Neural cell (in vitro differentiated cells): ENCODE measurements around the gene GGT5. TPM values are rescaled to one million over a fixed set of nuclear protein-coding genes. Genes with fewer than 3 reads are reported as not detected.

ENCODE experiments used
- H2AFZ ChIP-seq: fragments of 200-600, 300-800 bp; sonication (generic), shearing (Covaris generic); 2 replicates; pipeline ENCODE4 v1.6.0; 2014; ENCODE audit warnings: low read depth, mild to moderate bottlenecking, antibody characterized with exemption, low read length, moderate library complexity
- H3F3A ChIP-seq: fragments of 200-600 bp; shearing (Covaris generic); 2 replicates; pipeline ENCODE4 v1.6.1; 2016; ENCODE audit warnings: mild to moderate bottlenecking, moderate library complexity, mixed read lengths, antibody characterized with exemption, low read length; ENCODE audit not compliant: insufficient read depth, poor library complexity, severe bottlenecking
- H3K27ac ChIP-seq: fragments of 200-600, 300-800 bp; sonication (generic), shearing (Covaris generic); 2 replicates; pipeline ENCODE4 v1.5.1; 2014; ENCODE audit warnings: mild to moderate bottlenecking, low read length, moderate library complexity
- H3K27me3 ChIP-seq: fragments of 300-800, 200-600 bp; sonication (generic), shearing (Covaris generic); 2 replicates; pipeline ENCODE4 v1.6.0; 2014; ENCODE audit warnings: mild to moderate bottlenecking, low read depth, low read length, moderate library complexity; ENCODE audit not compliant: insufficient read depth
- H3K36me3 ChIP-seq: fragments of 300-800, 200-600 bp; sonication (generic), shearing (Covaris generic); 2 replicates; pipeline ENCODE4 v1.5.1; 2014; ENCODE audit warnings: mild to moderate bottlenecking, antibody characterized with exemption, low read length, moderate library complexity; ENCODE audit not compliant: insufficient read depth
- H3K4me2 ChIP-seq: fragments of 300-800, 200-600 bp; sonication (generic), shearing (Covaris generic); 2 replicates; pipeline ENCODE4 v1.6.0; 2014; ENCODE audit warnings: mild to moderate bottlenecking, low read length
- H3K4me3 ChIP-seq: fragments of 300-800, 200-600 bp; sonication (generic), shearing (Covaris generic); 2 replicates; pipeline ENCODE4 v1.5.1; 2014; ENCODE audit warnings: mild to moderate bottlenecking, low read length, moderate library complexity
- H3K79me2 ChIP-seq: fragments of 200-600 bp; shearing (Covaris generic); replicated peaks from 2 replicates; pipeline ENCODE4 v1.6.0; 2014; ENCODE audit warnings: mild to moderate bottlenecking, low read length, moderate library complexity; ENCODE audit not compliant: insufficient read depth
- H3K9ac ChIP-seq: fragments of 300-800, 200-600 bp; sonication (generic), shearing (Covaris generic); 2 replicates; pipeline ENCODE4 v1.6.1; 2016; ENCODE audit warnings: mild to moderate bottlenecking, low read length, mixed read lengths
- H3K9me2 ChIP-seq: fragments of 200-600 bp; shearing (Covaris generic); 2 replicates; pipeline ENCODE4 v1.6.1; 2016; ENCODE audit warnings: mild to moderate bottlenecking, low read length, mixed read lengths; ENCODE audit not compliant: insufficient read depth
- H3K9me3 ChIP-seq: fragments of 200-600, 300-800 bp; sonication (generic), shearing (Covaris generic); 2 replicates; pipeline ENCODE4 v1.6.1; 2016; ENCODE audit warnings: mild to moderate bottlenecking, mixed run types, low read length, moderate library complexity, mixed read lengths
- H4K20me1 ChIP-seq: fragments of 200-600 bp; shearing (Covaris generic); 2 replicates; pipeline ENCODE4 v1.6.1; 2016; ENCODE audit warnings: mild to moderate bottlenecking, mixed run types; ENCODE audit not compliant: insufficient read depth
- CTCF ChIP-seq: fragments of 450-650 bp; IDR thresholded peaks from 2 replicates; pipeline ENCODE4 v1.5.1; 2014; ENCODE audit warnings: antibody characterized with exemption, mild to moderate bottlenecking, moderate library complexity; ENCODE audit not compliant: poor library complexity, severe bottlenecking
- EP300 ChIP-seq: fragments of 450-650 bp; conservative IDR thresholded peaks from 2 replicates; pipeline ENCODE4 v1.6.1; 2014; ENCODE audit warnings: antibody characterized with exemption, mild to moderate bottlenecking, moderate library complexity; ENCODE audit not compliant: poor library complexity, severe bottlenecking
- EZH2 ChIP-seq: fragments of 200-600, 300-800 bp; shearing (Covaris generic), sonication (generic); IDR thresholded peaks from 2 replicates; pipeline ENCODE4 v1.6.1; 2014; ENCODE audit warnings: antibody characterized with exemption, low read length, borderline replicate concordance, mild to moderate bottlenecking; ENCODE audit not compliant: insufficient read depth, poor library complexity, severe bottlenecking
- MXI1 ChIP-seq: fragments of 450-650 bp; conservative IDR thresholded peaks from 2 replicates; pipeline ENCODE4 v1.6.1; 2014; ENCODE audit warnings: antibody characterized with exemption, mild to moderate bottlenecking; ENCODE audit not compliant: poor library complexity, severe bottlenecking
- POLR2AphosphoS5 ChIP-seq: IDR thresholded peaks from 2 replicates; pipeline ENCODE4 v1.6.1; 2012
- RAD21 ChIP-seq: fragments of 450-650 bp; conservative IDR thresholded peaks from 2 replicates; pipeline ENCODE4 v1.6.1; 2014; ENCODE audit warnings: antibody characterized with exemption, mild to moderate bottlenecking, moderate library complexity
- SMC3 ChIP-seq: fragments of 450-650 bp; conservative IDR thresholded peaks from 2 replicates; pipeline ENCODE4 v1.6.1; 2014; ENCODE audit warnings: antibody characterized with exemption, mild to moderate bottlenecking, moderate library complexity; ENCODE audit not compliant: poor library complexity
- TAF1 ChIP-seq: IDR thresholded peaks from 2 replicates; pipeline ENCODE4 v1.6.1; 2012; ENCODE audit warnings: low read depth
- polyA plus RNA-seq: library from polyadenylated mRNA; depleted of rRNA; stranded (reverse); fragments of >200 nt; gene quantifications from 2 replicates; pipeline ENCODE4 v1.2.3, GENCODE V29; 2014
- TF ChIP-seq, protein P1 (sequence below): IDR thresholded peaks from 2 replicates; pipeline ENCODE4 v1.6.1; 2012; ENCODE audit warnings: borderline replicate concordance

The GGT5 gene
- polyA plus RNA-seq, 1 donor from 2014 or later: 0.12 TPM

GRCh38 chr22:24176630-24177029 is 68.3 kb downstream of the GGT5 start:
- Histone ChIP-seq H3K9me3 (no peaks in the 10 kb centered on the region), H3K27ac (no peak overlapping the region), H2AFZ (no peak overlapping the region), H3K36me3 (peaks cover 7% of the 10 kb centered on the region), H3F3A (no peaks in the 10 kb centered on the region), H3K4me3 (no peak overlapping the region), H4K20me1 (no peaks in the 10 kb centered on the region), H3K9ac (no peak overlapping the region), H3K79me2 (no peaks in the 10 kb centered on the region), H3K9me2 (no peaks in the 10 kb centered on the region), H3K4me2 (no peak overlapping the region), H3K27me3 (no peaks in the 10 kb centered on the region)
- TF ChIP-seq MXI1 (no peak), EZH2 (no peak)

- H3K27me3 ChIP-seq: no peaks in the 10 kb centered on the region
- H3F3A ChIP-seq: no peaks in the 10 kb centered on the region
- no peaks in the 10 kb centered on the region for H3K79me2 ChIP-seq
- no peak overlapping the region for H3K27ac ChIP-seq
- no peak overlapping the region for H3K9ac ChIP-seq
- H3K9me3 ChIP-seq: no peaks in the 10 kb centered on the region
- no peaks in the 10 kb centered on the region for H4K20me1 ChIP-seq
- no peak overlapping the region for H3K4me3 ChIP-seq
- TF ChIP-seq MXI1: no peak
- TF ChIP-seq, protein P1, sequence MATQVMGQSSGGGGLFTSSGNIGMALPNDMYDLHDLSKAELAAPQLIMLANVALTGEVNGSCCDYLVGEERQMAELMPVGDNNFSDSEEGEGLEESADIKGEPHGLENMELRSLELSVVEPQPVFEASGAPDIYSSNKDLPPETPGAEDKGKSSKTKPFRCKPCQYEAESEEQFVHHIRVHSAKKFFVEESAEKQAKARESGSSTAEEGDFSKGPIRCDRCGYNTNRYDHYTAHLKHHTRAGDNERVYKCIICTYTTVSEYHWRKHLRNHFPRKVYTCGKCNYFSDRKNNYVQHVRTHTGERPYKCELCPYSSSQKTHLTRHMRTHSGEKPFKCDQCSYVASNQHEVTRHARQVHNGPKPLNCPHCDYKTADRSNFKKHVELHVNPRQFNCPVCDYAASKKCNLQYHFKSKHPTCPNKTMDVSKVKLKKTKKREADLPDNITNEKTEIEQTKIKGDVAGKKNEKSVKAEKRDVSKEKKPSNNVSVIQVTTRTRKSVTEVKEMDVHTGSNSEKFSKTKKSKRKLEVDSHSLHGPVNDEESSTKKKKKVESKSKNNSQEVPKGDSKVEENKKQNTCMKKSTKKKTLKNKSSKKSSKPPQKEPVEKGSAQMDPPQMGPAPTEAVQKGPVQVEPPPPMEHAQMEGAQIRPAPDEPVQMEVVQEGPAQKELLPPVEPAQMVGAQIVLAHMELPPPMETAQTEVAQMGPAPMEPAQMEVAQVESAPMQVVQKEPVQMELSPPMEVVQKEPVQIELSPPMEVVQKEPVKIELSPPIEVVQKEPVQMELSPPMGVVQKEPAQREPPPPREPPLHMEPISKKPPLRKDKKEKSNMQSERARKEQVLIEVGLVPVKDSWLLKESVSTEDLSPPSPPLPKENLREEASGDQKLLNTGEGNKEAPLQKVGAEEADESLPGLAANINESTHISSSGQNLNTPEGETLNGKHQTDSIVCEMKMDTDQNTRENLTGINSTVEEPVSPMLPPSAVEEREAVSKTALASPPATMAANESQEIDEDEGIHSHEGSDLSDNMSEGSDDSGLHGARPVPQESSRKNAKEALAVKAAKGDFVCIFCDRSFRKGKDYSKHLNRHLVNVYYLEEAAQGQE: no peak
- TF ChIP-seq CTCF: no peak
- TF ChIP-seq RAD21: no peak
- no peak for TF ChIP-seq EZH2
- H3K9me2 ChIP-seq: no peaks in the 10 kb centered on the region
- peaks cover 7% of the 10 kb centered on the region for H3K36me3 ChIP-seq
- H3K4me2 ChIP-seq: no peak overlapping the region
- H2AFZ ChIP-seq: no peak overlapping the region
Observed at GRCh38 chr22:24176040-24176439, 68.8 kb downstream of the GGT5 start.

GRCh38 chr22:24175160-24175808 is 69.6 kb downstream of the GGT5 start:
- no peaks in the 10 kb centered on the region for H3K27me3 ChIP-seq
- H3K36me3 ChIP-seq: peaks cover 7% of the 10 kb centered on the region
- H3K27ac ChIP-seq: no peak overlapping the region

More at GRCh38 chr22:24175160-24175808, 69.6 kb downstream of the GGT5 start:
- Histone ChIP-seq H3K4me3 (no peak overlapping the region), H3K79me2 (no peaks in the 10 kb centered on the region), H3K4me2 (no peak overlapping the region), H3K9me2 (no peaks in the 10 kb centered on the region), H2AFZ (no peak overlapping the region), H3K9me3 (no peaks in the 10 kb centered on the region), H3F3A (no peaks in the 10 kb centered on the region), H4K20me1 (no peaks in the 10 kb centered on the region), H3K9ac (no peak overlapping the region)
- no peak for TF ChIP-seq RAD21
- no peak for TF ChIP-seq TAF1
- no peak for TF ChIP-seq POLR2AphosphoS5
- TF ChIP-seq EZH2: no peak
- TF ChIP-seq CTCF: no peak
- no peak for TF ChIP-seq MXI1
- TF ChIP-seq SMC3: no peak
- TF ChIP-seq, protein P1: no peak
- no peak for TF ChIP-seq EP300
